Hematopoietic multipotent progenitor cell treated with erythropoietin and hydrocortisone succinate and interleukin-3 and kit ligand, for 17 days (in vitro differentiated cells): Measurements from ENCODE around the gene BLMH.

Source experiments
- DNase-seq: peaks from one replicate; pipeline ENCODE4 v3.0.0-alpha.2; 2015; ENCODE audit warnings: low spot score

The BLMH gene

DNA sequence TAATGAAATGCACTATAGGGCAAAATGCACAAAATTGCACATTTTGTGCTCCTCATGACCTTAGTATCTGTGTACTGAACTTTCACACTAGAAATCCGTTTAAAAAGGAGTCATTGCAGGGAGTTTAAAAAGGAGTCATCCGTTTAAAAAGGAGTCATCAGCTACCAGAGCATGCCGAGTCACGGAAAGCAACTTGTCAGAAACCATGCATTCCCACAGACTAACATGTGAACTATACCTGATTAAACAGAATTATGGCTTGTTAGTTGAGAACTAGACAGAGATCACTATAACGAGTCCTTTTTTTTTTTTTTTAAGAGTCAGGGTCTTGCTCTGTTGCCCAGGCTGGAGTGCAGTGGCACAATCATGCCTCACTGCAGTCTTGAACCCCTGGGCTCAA lies 92.1 kb downstream of the BLMH start:
- DNase-seq = no peak
